ENCODE results near the gene ATXN1. TPM values are rescaled to one million over a fixed set of nuclear protein-coding genes. Genes with fewer than 3 reads are reported as not detected.

The ATXN1 gene
- total RNA-seq, 1 experiment from 2014 or later, result 5.6 TPM

DNA sequence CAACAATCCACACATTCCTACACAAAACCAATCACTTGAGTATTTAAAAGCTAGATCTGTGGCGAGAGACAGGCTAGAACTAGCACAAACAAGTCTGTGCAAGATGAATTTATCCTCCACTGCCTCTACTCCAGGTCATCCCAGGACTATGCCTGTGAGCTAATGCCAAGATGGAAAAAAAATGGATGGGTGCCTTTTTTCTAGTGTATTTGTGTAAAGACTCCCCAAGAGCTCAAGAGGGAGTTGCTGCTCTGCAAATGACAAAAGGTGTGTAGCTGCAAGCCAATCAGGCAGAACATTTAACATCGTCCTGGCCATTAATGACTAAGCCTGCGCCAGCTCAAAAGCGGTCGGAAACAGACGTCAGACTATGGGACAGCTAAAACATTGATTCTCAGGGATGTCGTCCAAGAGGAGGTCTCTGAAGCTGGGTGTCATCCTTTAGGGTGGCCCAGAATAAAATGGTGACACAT is 21.9 kb downstream of the ATXN1 start:
- Histone ChIP-seq H4K20me1 (ENCODE audit: control insufficient read depth, insufficient read depth, insufficient read length) (no peaks in the 10 kb centered on the region), H3K14ac (ENCODE audit: insufficient read depth, low read length) (no peak overlapping the region), H3K23me2 (ENCODE audit: insufficient read length, low read depth, low read length, poor library complexity, severe bottlenecking) (no peaks in the 10 kb centered on the region), H3K9me3 (ENCODE audit: control insufficient read depth, low read depth, low read length) (no peaks in the 10 kb centered on the region), H4K8ac (replicated peaks; ENCODE audit: insufficient read length, low read depth, low read length) (no peak overlapping the region), H3K18ac (ENCODE audit: insufficient read length, low read depth, low read length) (no peak overlapping the region), H3K9ac (ENCODE audit: extremely low read depth, insufficient read length, low read length) (no peak overlapping the region), H2BK15ac (ENCODE audit: low read depth, low read length) (no peak overlapping the region), H4K91ac (ENCODE audit: insufficient read length, low read depth, low read length) (no peak overlapping the region), H2BK12ac (ENCODE audit: insufficient read length, low read depth, low read length) (no peak overlapping the region), H2AFZ (ENCODE audit: low read length) (no peak overlapping the region), H3K79me1 (ENCODE audit: insufficient read depth, low read depth, low read length, poor library complexity, severe bottlenecking) (no peaks in the 10 kb centered on the region), H2BK5ac (ENCODE audit: insufficient read length, low read length) (no peak overlapping the region), H3K56ac (ENCODE audit: insufficient read length, low read depth, low read length) (no peak overlapping the region), H3K4me2 (ENCODE audit: insufficient read depth, insufficient read length, low read length) (no peak overlapping the region), H3K4ac (ENCODE audit: low read depth, low read length) (no peak overlapping the region), H3T11ph (ENCODE audit: low read length) (no peak overlapping the region), H3K4me1 (ENCODE audit: insufficient read depth, low read length) (no peaks in the 10 kb centered on the region), H4K5ac (ENCODE audit: insufficient read length, low read depth, low read length) (no peak overlapping the region), H3K79me2 (ENCODE audit: insufficient read depth, low read length) (no peaks in the 10 kb centered on the region), H3K23ac (ENCODE audit: insufficient read length, low read depth, low read length) (no peak overlapping the region), H2BK120ac (ENCODE audit: low read depth, low read length, poor library complexity, severe bottlenecking) (no peak overlapping the region), H2BK20ac (ENCODE audit: low read depth, low read length, poor library complexity, severe bottlenecking) (no peak overlapping the region), H2AK5ac (ENCODE audit: insufficient read length, low read length) (no peak overlapping the region), H3K27ac (ENCODE audit: insufficient read length, low read depth, low read length) (no peak overlapping the region), H3K27me3 (ENCODE audit: insufficient read depth, low read length) (no peaks in the 10 kb centered on the region)
- no peak for DNase-seq
- Mint-ChIP-seq H3K27ac (no peak overlapping the region; a peak in 1 of 7 replicates), H3K4me1 (peaks cover 0 to 14% of the 10 kb centered on the region in 2 experiments; a peak in 3 of 4 replicates), H3K36me3 (ENCODE audit: insufficient read depth in 1 of 3, low read depth in 3 of 3) (no peaks in the 10 kb centered on the region), H3K27me3 (ENCODE audit: low read depth) (no peaks in the 10 kb centered on the region), H3K9me3 (no peaks in the 10 kb centered on the region), H3K4me3 (no peak overlapping the region)
- TF ChIP-seq, protein P1, sequence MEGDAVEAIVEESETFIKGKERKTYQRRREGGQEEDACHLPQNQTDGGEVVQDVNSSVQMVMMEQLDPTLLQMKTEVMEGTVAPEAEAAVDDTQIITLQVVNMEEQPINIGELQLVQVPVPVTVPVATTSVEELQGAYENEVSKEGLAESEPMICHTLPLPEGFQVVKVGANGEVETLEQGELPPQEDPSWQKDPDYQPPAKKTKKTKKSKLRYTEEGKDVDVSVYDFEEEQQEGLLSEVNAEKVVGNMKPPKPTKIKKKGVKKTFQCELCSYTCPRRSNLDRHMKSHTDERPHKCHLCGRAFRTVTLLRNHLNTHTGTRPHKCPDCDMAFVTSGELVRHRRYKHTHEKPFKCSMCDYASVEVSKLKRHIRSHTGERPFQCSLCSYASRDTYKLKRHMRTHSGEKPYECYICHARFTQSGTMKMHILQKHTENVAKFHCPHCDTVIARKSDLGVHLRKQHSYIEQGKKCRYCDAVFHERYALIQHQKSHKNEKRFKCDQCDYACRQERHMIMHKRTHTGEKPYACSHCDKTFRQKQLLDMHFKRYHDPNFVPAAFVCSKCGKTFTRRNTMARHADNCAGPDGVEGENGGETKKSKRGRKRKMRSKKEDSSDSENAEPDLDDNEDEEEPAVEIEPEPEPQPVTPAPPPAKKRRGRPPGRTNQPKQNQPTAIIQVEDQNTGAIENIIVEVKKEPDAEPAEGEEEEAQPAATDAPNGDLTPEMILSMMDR (conservative IDR thresholded peaks at IDR 0.05), result no peak; the same call in 2 of the 3 replicates
- WGBS (ENCODE audit: extremely low coverage, insufficient read length, low lambda C conversion rate), result no CpG with 5 or more reads among the region's 7 CpGs
